GM19452 (cell line): ENCODE data around the gene CLPTM1L.

Experiments
- ATAC-seq: cut with Tn5 transposase; IDR thresholded peaks from one replicate; pipeline ENCODE4 v1.9.1; 2021; ENCODE audit not compliant: unreplicated experiment

The CLPTM1L gene, protein sequence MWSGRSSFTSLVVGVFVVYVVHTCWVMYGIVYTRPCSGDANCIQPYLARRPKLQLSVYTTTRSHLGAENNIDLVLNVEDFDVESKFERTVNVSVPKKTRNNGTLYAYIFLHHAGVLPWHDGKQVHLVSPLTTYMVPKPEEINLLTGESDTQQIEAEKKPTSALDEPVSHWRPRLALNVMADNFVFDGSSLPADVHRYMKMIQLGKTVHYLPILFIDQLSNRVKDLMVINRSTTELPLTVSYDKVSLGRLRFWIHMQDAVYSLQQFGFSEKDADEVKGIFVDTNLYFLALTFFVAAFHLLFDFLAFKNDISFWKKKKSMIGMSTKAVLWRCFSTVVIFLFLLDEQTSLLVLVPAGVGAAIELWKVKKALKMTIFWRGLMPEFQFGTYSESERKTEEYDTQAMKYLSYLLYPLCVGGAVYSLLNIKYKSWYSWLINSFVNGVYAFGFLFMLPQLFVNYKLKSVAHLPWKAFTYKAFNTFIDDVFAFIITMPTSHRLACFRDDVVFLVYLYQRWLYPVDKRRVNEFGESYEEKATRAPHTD

GRCh38 chr5:1344975-1345838, at the start of gene CLPTM1L:
CLPTM1L (minus strand) TSS chr5:1345099; CDS start chr5:1344841, 258 bp downstream.
- ATAC-seq: peak; percentile 72

GRCh38 chr5:1393571-1394501, 48.9 kb upstream of the CLPTM1L start:
- ATAC-seq: no peak

GRCh38 chr5:1392801-1393565, 48.1 kb upstream of the CLPTM1L start:
- ATAC-seq: no peak

DNA sequence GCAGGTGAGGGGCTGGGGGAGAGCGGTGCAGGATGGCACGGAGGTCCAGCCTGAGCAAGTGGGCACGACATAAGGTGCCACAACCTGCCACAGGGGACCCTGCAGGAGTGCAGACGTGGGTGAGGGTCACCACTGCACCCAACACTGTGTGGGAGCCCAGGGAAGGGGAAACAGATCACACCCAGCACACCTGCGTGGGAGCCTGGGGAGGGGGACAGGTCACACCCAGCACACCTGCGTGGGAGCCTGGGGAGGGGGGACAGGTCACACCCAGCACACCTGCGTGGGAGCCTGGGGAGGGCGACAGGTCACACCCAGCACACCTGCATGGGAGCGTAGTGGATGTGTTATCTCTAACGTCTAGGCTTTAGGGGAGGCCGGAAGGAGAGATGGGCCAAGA, 47.4 kb upstream of the CLPTM1L start:
- ATAC-seq: no peak

DNA sequence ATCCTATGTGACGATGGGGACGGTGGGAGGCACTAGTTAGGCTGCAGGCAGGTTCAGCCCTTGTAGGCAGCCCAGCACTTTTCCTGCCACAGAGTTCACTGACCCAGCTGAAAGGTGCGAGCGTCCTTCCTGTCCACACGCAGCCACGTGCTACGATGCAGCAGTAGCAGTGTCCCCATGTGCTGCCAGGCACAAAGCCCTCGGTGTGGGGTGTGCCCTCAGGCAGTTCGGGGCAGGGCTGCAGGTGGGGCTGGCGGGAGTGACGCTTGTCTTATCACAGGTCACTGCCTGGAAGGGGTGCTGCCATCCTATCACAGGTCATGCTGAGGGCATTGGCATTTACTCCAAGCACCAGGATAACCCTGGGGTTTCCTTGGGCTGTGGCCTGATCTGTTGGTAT, 46.8 kb upstream of the CLPTM1L start:
- ATAC-seq: no peak

DNA sequence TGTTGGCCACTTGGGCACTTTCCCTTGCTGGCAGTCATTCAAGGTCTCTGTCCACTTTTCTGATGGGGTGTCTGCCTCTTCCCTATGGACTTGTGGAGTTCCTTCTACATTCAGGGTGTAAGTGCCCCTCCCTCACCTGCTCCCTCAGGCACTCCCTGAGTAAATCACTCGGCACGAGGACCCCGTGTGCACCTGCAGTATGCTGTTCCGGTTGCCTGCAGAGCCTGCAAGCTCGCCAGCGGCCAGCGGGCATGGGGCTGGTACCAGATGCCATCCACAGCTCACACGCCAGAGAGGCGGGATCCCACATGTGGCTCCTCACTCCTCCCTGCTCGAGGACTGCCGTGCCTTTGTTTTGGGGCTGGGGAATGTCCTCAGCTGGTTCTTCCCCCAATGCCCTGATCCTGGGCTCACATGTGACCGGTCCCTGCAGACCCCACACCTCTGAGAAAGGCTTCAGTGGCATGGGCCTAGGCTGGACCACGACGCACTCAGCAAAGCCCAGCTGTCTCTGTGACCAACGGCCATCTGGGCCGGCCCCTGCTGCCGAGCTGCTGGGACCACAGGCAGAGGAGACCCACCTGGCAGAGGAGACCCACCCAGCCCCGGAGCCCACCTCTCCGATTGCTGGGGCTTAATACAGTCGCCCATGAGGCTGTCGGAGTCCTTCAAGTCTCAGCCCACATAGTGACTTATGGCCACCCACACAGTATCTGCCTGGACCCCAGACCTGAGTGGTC, 46.1 kb upstream of the CLPTM1L start:
- no peak for ATAC-seq

- no peak for ATAC-seq
Observed at GRCh38 chr5:1390333-1390732, 45.4 kb upstream of the CLPTM1L start.

GRCh38 chr5:1388383-1388967, 43.6 kb upstream of the CLPTM1L start:
- ATAC-seq: no peak

- ATAC-seq: no peak
Observed at GRCh38 chr5:1387876-1388275, 43.0 kb upstream of the CLPTM1L start.

- no peak for ATAC-seq
Observed at GRCh38 chr5:1387059-1387755, 42.3 kb upstream of the CLPTM1L start.

DNA sequence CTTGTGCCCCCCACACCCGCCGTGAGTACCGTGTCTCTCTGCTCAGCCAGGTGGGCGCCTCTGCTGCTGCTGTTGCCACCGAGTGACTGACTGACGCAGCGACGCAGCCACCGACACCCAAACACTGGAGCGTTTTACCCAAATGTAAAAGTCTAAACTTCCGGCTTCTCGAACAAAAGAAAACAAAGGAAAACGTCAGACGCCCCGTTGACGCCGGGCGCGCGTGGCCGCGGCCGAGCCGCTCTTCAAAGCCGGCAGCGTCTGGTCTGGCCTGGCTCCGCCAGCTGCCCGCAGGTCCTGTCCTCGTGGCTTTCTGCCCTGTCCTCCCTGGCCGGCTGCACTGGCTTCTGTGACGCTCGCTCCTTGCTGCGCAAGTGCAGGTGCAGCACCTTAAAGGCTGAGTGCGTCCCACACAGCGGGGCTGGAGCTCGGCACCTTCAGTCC, 41.4 kb upstream of the CLPTM1L start:
- peak; percentile 42 for ATAC-seq

DNA sequence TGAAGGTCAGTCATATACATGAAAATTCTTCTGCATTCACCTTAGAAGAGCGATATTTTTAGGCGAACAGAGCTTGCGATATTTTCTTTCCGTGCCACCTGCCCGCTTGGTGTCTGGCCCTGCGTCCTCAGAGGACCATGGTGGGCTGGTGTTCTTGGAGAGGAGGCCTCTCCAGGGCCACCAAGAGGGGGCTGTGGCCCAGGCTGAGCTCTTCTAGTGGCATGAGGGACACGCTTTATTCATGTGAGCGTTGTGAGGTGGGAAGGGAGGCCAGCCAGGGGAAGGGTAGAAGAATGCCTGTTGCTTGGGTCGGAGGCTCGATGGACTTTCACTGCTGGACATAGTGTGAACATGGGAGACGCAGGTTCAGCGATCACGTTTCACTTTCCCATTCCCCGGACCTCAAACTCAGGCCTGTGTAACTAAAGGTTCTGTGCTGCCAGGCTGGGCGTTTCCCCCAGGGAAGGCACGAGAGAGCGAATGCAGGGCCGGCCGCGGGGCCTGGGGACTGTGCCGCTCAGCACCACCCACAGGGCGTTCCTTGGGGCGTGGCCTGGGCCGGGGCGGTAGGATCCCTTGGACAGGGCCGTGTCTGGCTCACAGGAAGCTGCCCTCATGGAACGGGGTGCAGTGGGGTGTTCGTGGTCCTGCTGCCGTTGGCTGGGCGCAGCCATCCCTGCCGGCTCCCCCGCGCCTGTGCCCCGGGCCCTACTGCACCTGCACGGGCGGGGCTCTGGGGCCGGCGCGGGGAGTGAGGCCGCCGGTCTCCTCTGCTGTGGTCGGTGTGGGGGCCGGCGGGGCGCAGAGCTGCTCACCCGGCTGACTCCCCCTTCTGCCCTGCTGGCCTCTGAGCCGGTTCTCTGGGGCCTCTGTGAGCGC, 40.7 kb upstream of the CLPTM1L start:
- ATAC-seq: peak; percentile 90

- no peak for ATAC-seq
Observed at GRCh38 chr5:1384521-1384920, 39.6 kb upstream of the CLPTM1L start.

DNA sequence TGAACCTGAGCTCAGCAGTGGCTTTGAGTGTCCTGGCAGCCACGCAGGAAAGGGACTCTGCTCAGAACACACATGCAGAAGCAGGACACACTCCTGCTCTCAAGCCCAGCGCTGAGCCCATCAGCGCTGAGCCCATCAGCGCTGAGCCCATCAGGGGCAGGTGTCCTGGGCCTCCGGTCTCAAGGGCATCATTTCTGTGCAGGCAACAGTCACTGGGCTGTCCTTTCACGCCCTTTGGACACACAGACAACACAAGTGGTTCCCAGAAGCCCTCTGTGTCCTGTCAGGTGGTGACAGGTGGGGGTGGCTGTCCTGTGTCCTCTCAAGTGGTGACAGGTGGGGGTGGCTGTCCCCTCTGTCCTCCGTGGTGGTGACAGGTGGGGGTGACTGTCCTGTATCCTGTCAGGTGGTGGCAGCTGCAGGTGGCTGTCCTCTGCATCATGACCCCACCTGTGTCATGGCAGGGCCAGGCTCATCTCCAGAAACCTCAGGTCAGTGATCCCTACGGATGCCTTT, 39.0 kb upstream of the CLPTM1L start:
- ATAC-seq: no peak

- ATAC-seq: no peak
Observed at GRCh38 chr5:1383344-1383743, 38.4 kb upstream of the CLPTM1L start.

DNA sequence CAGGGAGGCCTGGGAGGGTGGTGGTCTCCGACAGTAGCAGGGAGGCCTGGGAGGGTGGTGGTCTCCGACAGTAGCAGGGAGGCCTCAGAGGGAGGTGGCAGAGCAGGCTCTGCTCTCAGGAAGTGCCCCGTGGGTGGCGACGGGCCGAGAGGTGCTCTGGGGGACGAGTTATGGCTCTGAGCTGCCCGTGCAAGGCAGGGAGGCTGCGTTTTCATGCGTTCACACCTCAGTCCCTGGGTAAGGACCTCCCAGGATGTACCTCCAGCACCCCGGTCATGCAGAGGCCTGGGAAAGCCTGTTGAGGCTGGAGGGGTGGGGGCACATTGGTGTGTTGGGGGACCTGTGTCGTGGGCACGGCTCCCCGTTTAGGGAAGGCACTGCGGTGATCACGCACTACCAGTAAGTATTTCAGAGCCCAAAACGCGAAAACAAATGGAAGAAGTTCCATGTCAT, 37.4 kb upstream of the CLPTM1L start:
- no peak for ATAC-seq
